ENCODE data around the gene CDH4.

CDH4 gene

DNA sequence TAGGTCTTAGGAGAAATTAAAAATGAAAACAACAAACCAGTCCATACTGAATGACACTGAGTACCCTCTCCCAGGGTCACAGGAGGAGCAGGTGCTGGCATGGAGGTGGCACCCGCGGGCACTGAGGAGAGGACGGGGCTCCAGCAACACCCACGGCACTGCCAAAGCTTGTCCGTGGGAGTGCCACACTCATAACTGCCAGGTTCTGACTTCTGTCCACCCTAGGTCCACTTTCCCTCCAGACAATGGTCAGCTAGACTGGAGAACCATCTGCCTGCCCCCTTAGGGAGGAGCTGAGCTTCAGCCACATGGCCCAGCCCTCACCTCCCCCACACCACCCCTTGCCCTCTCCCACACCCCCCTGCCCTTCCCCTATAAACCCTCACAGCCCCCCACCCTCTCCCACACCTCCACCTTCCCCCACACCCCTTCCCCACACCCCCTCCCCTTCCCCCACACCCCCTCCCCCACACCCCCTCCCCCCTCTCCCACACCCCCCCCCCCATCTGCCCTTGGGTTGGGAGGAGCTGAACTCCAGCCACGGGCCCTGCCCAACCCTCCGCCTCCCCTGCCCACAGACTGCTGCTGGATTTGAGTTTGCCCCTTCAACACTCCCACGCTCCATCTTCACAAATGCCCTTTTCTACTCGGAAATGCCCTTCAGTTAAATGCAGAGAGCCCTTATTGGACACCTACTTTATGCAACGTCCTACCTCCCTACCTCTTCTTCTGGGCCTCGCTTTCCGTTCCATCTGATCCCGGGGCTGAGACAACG is 684.1 kb downstream of the CDH4 start:
- TF ChIP-seq FOXP2 (optimal IDR thresholded peaks at IDR 0.05; ENCODE audit: borderline replicate concordance, extremely low read depth, extremely low read length, insufficient read depth), result no peak
- TF ChIP-seq, protein P1, sequence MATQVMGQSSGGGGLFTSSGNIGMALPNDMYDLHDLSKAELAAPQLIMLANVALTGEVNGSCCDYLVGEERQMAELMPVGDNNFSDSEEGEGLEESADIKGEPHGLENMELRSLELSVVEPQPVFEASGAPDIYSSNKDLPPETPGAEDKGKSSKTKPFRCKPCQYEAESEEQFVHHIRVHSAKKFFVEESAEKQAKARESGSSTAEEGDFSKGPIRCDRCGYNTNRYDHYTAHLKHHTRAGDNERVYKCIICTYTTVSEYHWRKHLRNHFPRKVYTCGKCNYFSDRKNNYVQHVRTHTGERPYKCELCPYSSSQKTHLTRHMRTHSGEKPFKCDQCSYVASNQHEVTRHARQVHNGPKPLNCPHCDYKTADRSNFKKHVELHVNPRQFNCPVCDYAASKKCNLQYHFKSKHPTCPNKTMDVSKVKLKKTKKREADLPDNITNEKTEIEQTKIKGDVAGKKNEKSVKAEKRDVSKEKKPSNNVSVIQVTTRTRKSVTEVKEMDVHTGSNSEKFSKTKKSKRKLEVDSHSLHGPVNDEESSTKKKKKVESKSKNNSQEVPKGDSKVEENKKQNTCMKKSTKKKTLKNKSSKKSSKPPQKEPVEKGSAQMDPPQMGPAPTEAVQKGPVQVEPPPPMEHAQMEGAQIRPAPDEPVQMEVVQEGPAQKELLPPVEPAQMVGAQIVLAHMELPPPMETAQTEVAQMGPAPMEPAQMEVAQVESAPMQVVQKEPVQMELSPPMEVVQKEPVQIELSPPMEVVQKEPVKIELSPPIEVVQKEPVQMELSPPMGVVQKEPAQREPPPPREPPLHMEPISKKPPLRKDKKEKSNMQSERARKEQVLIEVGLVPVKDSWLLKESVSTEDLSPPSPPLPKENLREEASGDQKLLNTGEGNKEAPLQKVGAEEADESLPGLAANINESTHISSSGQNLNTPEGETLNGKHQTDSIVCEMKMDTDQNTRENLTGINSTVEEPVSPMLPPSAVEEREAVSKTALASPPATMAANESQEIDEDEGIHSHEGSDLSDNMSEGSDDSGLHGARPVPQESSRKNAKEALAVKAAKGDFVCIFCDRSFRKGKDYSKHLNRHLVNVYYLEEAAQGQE (IDR thresholded peaks at IDR 0.05; ENCODE audit: insufficient read depth in 1 of 2, low read depth in 2 of 2, low read length in 2 of 2), result no peak
- TF ChIP-seq POLR2AphosphoS5 (IDR thresholded peaks at IDR 0.05; ENCODE audit: low read depth, low read length), result no peak
- no peak for TF ChIP-seq TAF1 (IDR thresholded peaks at IDR 0.05; ENCODE audit: borderline replicate concordance, insufficient read depth, low read length)
- TF ChIP-seq SIN3A (IDR thresholded peaks at IDR 0.05; ENCODE audit: borderline replicate concordance, insufficient read depth, low read length), result no peak

DNA sequence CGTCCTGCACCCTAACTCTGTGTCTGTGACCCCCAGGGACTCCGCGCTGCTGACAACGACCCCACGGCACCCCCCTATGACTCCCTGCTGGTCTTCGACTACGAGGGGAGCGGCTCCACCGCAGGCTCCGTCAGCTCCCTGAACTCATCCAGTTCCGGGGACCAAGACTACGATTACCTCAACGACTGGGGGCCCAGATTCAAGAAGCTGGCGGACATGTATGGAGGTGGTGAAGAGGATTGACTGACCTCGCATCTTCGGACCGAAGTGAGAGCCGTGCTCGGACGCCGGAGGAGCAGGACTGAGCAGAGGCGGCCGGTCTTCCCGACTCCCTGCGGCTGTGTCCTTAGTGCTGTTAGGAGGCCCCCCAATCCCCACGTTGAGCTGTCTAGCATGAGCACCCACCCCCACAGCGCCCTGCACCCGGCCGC is 684.7 kb downstream of the CDH4 start:
- TF ChIP-seq FOXP2 (optimal IDR thresholded peaks at IDR 0.05; ENCODE audit: borderline replicate concordance, extremely low read depth, extremely low read length, insufficient read depth) (no peak), POLR2AphosphoS5 (IDR thresholded peaks at IDR 0.05; ENCODE audit: low read depth, low read length) (no peak), TAF1 (IDR thresholded peaks at IDR 0.05; ENCODE audit: borderline replicate concordance, insufficient read depth, low read length) (no peak), SIN3A (IDR thresholded peaks at IDR 0.05; ENCODE audit: borderline replicate concordance, insufficient read depth, low read length) (no peak)
- TF ChIP-seq, protein P1 (IDR thresholded peaks at IDR 0.05; ENCODE audit: insufficient read depth in 1 of 2, low read depth in 2 of 2, low read length in 2 of 2), result no peak

DNA sequence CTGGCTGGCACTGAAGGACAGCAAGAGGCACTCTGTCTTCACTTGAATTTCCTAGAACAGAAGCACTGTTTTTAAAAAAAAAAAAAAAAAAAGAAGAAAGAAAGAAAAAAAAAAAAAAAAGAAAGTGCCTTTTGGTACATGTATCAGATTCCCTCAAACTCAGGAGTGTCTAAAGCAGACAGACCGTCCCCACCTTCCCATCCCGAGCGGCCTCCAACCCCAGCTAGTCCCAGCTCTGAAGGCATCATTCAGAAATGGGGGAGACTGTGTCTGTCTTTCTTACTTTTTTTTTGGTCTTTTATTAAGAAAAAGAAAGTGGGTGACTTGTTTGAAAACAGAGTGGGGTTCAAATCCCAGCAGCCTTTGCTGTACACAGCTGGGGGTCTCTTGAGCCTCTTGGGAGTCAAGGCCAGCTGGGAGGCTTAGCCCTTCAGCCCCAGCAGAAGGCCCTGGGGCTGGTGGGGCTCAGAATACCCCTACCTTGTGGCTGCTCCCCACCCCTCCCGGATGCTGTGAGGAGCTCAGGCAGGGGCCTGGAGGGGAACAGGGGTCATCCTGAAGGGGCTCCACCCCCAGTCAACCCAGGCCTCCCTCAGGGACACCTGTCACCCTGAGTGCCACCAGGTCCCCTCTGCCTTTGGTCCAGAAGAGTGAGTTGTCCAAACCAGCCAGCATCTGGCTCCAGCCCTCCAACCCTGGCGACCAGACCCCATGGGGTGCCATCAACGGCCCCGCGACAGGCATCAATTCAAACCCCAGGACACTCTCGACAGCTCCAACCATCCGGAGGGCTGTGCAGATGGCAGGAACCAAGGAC is 685.3 kb downstream of the CDH4 start:
- TF ChIP-seq SIN3A (IDR thresholded peaks at IDR 0.05; ENCODE audit: borderline replicate concordance, insufficient read depth, low read length) (no peak), FOXP2 (optimal IDR thresholded peaks at IDR 0.05; ENCODE audit: borderline replicate concordance, extremely low read depth, extremely low read length, insufficient read depth) (no peak), POLR2AphosphoS5 (IDR thresholded peaks at IDR 0.05; ENCODE audit: low read depth, low read length) (no peak), TAF1 (IDR thresholded peaks at IDR 0.05; ENCODE audit: borderline replicate concordance, insufficient read depth, low read length) (no peak)
- TF ChIP-seq, protein P1 (IDR thresholded peaks at IDR 0.05; ENCODE audit: insufficient read depth in 1 of 2, low read depth in 2 of 2, low read length in 2 of 2), result no peak

DNA sequence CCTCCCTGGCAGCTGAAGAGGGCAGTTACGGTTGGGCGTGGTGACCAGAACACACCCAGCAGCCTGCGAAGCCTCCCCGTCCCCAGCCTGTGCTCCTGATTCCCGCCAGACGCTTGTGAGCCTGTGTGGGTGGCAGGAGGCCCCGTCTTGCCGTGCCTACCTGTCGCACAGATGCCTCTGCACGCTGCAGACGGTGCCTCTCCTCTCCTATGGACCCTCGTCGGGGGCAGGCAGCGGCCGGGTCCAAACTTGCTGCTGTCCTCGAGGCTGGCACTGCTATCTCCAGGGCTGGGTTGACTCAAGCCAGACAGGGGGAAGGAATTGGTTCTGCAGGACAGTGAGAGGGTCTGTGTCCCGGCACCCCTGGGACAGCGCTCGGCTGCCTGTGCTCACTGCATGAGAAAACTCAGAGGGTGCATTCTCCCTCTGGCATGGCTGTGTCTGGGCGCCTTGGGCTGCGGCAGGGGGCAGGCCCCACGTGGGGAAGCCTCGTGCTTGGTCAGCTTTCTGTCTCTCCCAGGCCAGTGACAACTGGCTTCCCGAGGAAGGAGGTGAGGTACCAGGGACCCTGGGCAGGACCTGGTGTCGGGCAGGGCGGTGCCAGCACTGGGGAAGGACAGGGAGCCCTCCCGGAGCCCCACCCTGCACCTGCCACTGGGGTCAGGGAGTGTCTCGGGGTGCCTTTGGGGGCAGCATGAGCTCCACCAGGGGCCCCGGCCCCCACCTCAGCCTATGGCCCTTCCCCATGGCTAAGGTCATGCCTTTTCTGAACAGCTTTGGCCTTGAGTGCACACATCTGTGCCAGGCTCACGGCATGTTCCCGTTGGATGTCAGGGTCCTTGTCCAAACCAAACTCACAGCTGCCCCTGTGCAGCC is 686.1 kb downstream of the CDH4 start:
- TF ChIP-seq TAF1 (IDR thresholded peaks at IDR 0.05; ENCODE audit: borderline replicate concordance, insufficient read depth, low read length), result no peak
- no peak for TF ChIP-seq SIN3A (IDR thresholded peaks at IDR 0.05; ENCODE audit: borderline replicate concordance, insufficient read depth, low read length)
- TF ChIP-seq, protein P1 (IDR thresholded peaks at IDR 0.05; ENCODE audit: insufficient read depth in 1 of 2, low read depth in 2 of 2, low read length in 2 of 2), result no peak
- TF ChIP-seq FOXP2 (optimal IDR thresholded peaks at IDR 0.05; ENCODE audit: borderline replicate concordance, extremely low read depth, extremely low read length, insufficient read depth), result no peak
- no peak for TF ChIP-seq POLR2AphosphoS5 (IDR thresholded peaks at IDR 0.05; ENCODE audit: low read depth, low read length)

Measured in PFSK-1 (cell line).